ENCODE results near the gene UBR3.
"Not testable (repeated sequence)": the region's sequence is repeated elsewhere in the genome, so short reads cannot be mapped to it uniquely, and the experiment has no call there.

The UBR3 gene

DNA sequence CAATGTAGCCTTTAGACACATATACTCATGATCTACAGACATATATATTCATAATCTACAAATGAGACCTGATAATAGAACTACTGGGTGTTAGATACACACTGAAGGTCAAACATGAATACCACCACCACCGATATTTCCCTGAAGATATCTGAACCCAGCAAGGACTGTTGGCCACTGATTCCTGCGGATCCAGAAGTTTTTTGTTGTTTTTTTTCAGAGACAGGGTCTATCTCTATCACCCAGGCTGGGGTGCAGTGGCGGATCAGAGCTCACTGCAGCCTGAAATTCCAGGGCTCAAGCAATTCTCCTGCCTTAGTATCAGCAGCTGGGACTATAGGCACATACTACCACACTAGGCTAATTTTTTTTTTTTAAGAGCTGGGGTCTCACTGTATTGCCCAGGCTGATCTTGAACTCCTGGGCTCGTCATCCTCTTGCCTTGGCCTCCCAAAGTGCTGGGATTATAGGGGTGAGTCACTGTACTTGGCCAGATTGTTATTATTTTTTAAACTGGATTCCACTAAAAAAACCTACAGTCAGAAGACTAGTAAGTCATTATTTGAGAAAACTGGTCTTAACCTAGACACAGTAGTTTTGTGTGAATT is 4.4 kb upstream of the UBR3 start:
- DNase-seq, result no peak

- DNase-seq, result no peak
These were observed 3.3 kb upstream of the UBR3 start for GRCh38 chr2:169823996-169824372.

GRCh38 chr2:169824373-169825333 is 2.6 kb upstream of the UBR3 start, which contains the start of gene METTL5:
Gene METTL5, minus strand, starts transcription at chr2:169824905. Its CDS starts 308 bp downstream, at chr2:169824597.
- DNase-seq, result peak; percentile 42

- peak; percentile 1 for DNase-seq
These were observed 1.0 kb downstream of the UBR3 start for GRCh38 chr2:169828141-169828811.

GRCh38 chr2:169834401-169834800 is 7.1 kb downstream of the UBR3 start:
- no peak for DNase-seq

- no peak for DNase-seq
These were observed 11.7 kb downstream of the UBR3 start for GRCh38 chr2:169838743-169839489.

GRCh38 chr2:169839954-169840746 is 12.9 kb downstream of the UBR3 start:
- no peak for DNase-seq

GRCh38 chr2:169840747-169841142 is 13.5 kb downstream of the UBR3 start:
- no peak for DNase-seq

DNA sequence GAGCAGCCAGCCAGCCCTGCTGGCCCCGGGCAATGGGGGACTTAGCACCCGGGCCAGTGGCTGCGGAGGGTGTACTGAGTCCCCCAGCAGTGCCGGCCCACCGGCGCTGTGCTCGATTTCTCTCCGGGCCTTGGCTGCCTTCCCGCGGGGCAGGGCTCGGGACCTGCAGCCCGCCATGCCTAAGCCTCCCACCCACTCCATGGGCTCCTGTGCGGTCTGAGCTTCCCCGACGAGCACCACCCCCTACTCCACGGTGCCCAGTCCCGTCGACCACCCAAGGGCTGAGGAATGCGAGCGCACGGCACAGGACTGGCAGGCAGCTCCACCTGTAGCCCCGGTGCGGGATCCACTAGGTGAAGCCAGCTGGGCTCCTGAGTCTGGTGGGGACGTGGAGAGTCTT is 14.4 kb downstream of the UBR3 start:
- DNase-seq, result not testable (repeated sequence)

DNA sequence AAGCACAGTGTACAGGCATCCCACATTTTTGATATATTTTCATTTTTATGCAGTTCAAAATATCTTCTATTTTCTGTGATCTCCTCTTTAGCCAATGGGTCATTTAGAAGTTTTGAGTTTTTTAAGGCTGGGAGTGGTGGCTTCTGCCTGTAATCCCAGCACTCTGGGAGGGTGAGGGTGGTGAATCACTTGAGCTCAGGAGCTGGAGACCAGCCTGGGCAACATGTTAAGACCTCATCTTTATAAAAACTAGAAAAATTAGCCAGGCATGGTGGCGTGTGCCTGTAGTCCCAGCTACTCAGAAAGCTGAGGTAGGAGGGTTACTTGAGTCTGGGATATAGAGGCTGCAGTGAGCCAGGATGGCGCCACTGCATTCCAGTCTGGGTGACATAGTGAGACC is 17.8 kb downstream of the UBR3 start:
- DNase-seq, result no peak

GRCh38 chr2:169848959-169849693 is 21.9 kb downstream of the UBR3 start:
- DNase-seq, result peak; percentile 36

GRCh38 chr2:169849710-169850109 is 22.5 kb downstream of the UBR3 start:
- DNase-seq, result peak; percentile 11

- DNase-seq, result no peak
These were observed 25.9 kb downstream of the UBR3 start for GRCh38 chr2:169853041-169853668.

- DNase-seq, result not testable (repeated sequence)
These were observed 28.3 kb downstream of the UBR3 start for GRCh38 chr2:169855281-169856258.

DNA sequence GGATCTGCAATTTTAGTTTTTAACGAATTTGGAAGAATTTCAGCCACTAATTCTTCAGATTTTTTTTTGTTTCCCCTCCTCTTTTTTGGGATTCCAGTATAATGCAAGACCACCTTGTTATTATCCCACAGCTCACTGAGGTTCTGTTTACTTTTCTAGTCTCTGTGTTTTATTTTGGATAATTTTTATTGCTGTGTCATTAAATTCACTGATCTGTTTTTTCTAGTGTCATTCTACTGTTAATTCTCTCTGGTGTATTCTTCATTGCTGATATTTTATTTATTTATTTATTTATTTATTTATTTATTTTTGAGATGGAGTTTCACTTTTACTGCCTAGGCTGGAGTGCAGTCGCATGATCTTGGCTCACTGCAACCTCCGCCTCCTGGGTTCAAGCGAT is 32.2 kb downstream of the UBR3 start:
- DNase-seq, result no peak

DNA sequence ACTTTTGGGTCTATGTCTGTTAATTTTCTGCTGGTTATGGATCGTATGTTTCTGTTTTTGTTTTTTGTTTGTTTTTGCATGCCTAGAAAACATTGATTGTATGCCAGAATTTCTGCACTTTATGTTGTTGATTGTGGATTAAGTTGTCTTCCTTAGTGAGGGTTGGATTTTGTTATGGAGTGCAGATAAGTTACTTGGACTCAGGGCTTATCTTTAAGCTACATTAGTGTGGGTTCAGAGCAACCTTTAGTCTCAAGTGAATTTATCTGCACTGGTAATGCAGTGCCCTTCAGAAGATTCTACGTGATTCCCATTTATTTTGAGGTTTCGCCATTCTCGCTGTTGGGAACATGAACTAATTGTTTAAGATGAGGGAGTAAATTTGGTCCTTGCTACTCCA is 32.9 kb downstream of the UBR3 start:
- DNase-seq, result no peak

- no peak for DNase-seq
These were observed 35.6 kb downstream of the UBR3 start for GRCh38 chr2:169862816-169863215.

- no peak for DNase-seq
These were observed 38.2 kb downstream of the UBR3 start for GRCh38 chr2:169865492-169865891.

DNA sequence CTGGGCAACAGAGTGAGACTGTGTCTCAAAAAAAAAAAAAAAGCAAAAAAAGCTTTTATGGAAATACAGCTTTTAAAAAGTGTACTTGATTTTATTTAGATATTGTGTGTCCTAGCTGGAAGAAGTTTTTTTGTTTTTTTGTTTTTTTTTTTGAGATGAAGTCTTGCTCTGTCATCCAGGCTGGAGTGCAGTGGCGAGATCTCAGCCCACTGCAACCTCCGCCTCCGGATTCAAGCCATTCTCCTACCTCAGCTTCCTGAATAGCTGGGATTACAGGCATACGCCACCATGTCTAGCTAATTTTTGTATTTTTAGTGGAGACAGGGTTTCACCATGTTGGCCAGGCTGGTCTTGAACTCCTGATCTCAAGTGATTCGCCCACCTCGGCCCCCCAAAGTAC is 39.0 kb downstream of the UBR3 start:
- not testable (repeated sequence) for DNase-seq

DNA sequence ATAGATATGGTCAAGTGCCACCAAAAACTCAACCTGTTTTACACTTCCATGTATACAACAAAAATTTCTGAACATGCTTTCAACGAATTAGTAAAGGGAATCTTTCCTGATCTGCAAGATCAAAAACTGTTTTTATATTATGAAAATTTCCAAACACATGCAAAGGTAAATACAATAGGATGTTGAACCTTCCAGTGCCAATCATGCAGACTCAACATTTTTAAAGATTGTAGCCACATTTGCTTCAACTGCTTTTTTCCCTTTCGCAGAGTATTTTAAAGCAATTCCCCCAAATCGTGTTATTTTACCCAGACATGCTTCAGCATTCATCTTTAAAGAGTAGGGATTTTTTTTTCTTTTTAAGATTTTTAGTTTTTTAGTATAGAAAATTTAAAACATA is 40.3 kb downstream of the UBR3 start:
- no peak for DNase-seq

Measured in SHP77 treated with DMSO at 0.1 percent for 48 hours (cell line).